Measurements from ENCODE around the gene SLC4A4. TPM values are rescaled to one million over a fixed set of nuclear protein-coding genes. Genes with fewer than 3 reads are reported as not detected.

Gene SLC4A4
- total and polyA plus RNA-seq, 2 of the 8 experiments (the other 6 are each of a cell fraction or from before 2014, with no cell fraction given) = 0.67 to 2.8 TPM

GRCh38 chr4:71587995-71588394 lies 249.2 kb downstream of the SLC4A4 start:
- Histone ChIP-seq H3K4me1 (replicated peaks in 1 of 4; ENCODE audit: control insufficient read depth in 3 of 4, insufficient read depth in 4 of 4, low read length in 3 of 4) (peaks cover 0 to 5% (median 0%) of the 10 kb centered on the region in 4 experiments; a peak in 3 of 7 replicates), H2AK5ac (ENCODE audit: low read depth, low read length) (no peak overlapping the region), H4K20me1 (replicated peaks in 1 of 2; ENCODE audit: control insufficient read depth in 1 of 2, insufficient read depth in 2 of 2, low read length in 2 of 2) (no peaks in the 10 kb centered on the region), H3K4me3 (ENCODE audit: extremely low read depth in 1 of 4, insufficient read depth in 2 of 4, low read depth in 3 of 4, low read length in 4 of 4) (no peak overlapping the region), H3K23ac (ENCODE audit: insufficient read length) (no peak overlapping the region), H2BK12ac (ENCODE audit: low read depth, low read length) (no peak overlapping the region), H3K56ac (replicated peaks; ENCODE audit: insufficient read length, low read depth, low read length) (no peak overlapping the region), H2BK20ac (ENCODE audit: low read length) (no peak overlapping the region), H3K9me3 (ENCODE audit: insufficient read depth in 2 of 2, low read depth in 1 of 2, low read length in 1 of 2) (no peaks in the 10 kb centered on the region), H3K4ac (replicated peaks; ENCODE audit: insufficient read length, low read depth, low read length) (no peak overlapping the region), H3K79me1 (ENCODE audit: low read depth, low read length) (no peaks in the 10 kb centered on the region), H3K14ac (ENCODE audit: insufficient read length) (no peak overlapping the region), H3K9ac (replicated peaks in 1 of 4; ENCODE audit: extremely low read depth in 1 of 4, low read depth in 3 of 4, low read length in 3 of 4) (no peak overlapping the region), H2BK120ac (replicated peaks; ENCODE audit: low read depth, low read length) (no peak overlapping the region), H3K79me2 (ENCODE audit: control insufficient read depth in 1 of 2, insufficient read depth in 2 of 2, low read length in 2 of 2) (no peaks in the 10 kb centered on the region), H2BK5ac (ENCODE audit: low read depth, low read length) (no peak overlapping the region), H2BK15ac (ENCODE audit: low read length) (no peak overlapping the region), H2AFZ (ENCODE audit: low read length) (no peak overlapping the region), H3K4me2 (ENCODE audit: insufficient read depth in 1 of 2, low read depth in 2 of 2, low read length in 2 of 2) (no peak overlapping the region), H3K18ac (ENCODE audit: extremely low read depth, low read length) (no peak overlapping the region), H4K5ac (ENCODE audit: insufficient read length, low read depth, low read length) (no peak overlapping the region), H4K91ac (replicated peaks; ENCODE audit: insufficient read length, low read length) (no peak overlapping the region), H3K23me2 (ENCODE audit: low read depth, low read length) (no peaks in the 10 kb centered on the region), H3K27me3 (replicated peaks in 1 of 4; ENCODE audit: control insufficient read depth in 3 of 4, extremely low read depth in 1 of 4, insufficient read depth in 3 of 4, low read length in 3 of 4) (no peaks in the 10 kb centered on the region), H3K36me3 (ENCODE audit: control insufficient read depth in 2 of 4, insufficient read depth in 4 of 4, low read length in 3 of 4) (peaks cover 0 to 2% (median 0%) of the 10 kb centered on the region in 4 experiments; a peak in 2 of 8 replicates), H4K8ac (ENCODE audit: extremely low read depth, insufficient read depth, low read length) (no peak overlapping the region), H3K27ac (ENCODE audit: low read depth, low read length) (no peak overlapping the region)
- ChIA-PET CTCF (ENCODE audit: partially characterized antibody) (no interaction called here), POLR2A (ENCODE audit: partially characterized antibody) (no interaction called here)
- DNase-seq (ENCODE audit: low read depth in 1 of 2, low spot score in 2 of 2) = no peak
- FAIRE-seq = no peak
- TF ChIP-seq RBBP5 (IDR thresholded peaks at IDR 0.05; ENCODE audit: borderline replicate concordance, low read depth, low read length) (no peak), RAD21 (IDR thresholded peaks at IDR 0.05 in 1 of 2, conservative IDR thresholded peaks at IDR 0.05 in 1 of 2; ENCODE audit: low read depth in 2 of 2, low read length in 2 of 2) (no peak), SP4 (IDR thresholded peaks at IDR 0.05; ENCODE audit: low read length) (no peak), JUN (IDR thresholded peaks at IDR 0.05; ENCODE audit: low read depth, low read length) (no peak), TAF1 (IDR thresholded peaks at IDR 0.05; ENCODE audit: low read depth, low read length) (no peak), RNF2 (IDR thresholded peaks at IDR 0.05; ENCODE audit: borderline replicate concordance, low read depth, low read length, missing control alignments, poor library complexity, severe bottlenecking) (no peak), ASH2L (IDR thresholded peaks at IDR 0.05; ENCODE audit: low read length) (no peak), CHD1 (IDR thresholded peaks at IDR 0.05; ENCODE audit: low read depth, low read length) (no peak), SP1 (IDR thresholded peaks at IDR 0.05; ENCODE audit: low read depth, low read length) (no peak), CREB1 (IDR thresholded peaks at IDR 0.05) (no peak)
- 91% methylated on average over 1 of the region's 1 CpG; no CpG with 5 or more reads in 1 of the 2 experiments for WGBS, 2 experiments (ENCODE audit: extremely low coverage in 1 of 2, insufficient coverage in 1 of 2, insufficient read length in 1 of 2, insufficient replicate concordance in 2 of 2, low coverage in 1 of 2, low lambda C conversion rate in 2 of 2, missing lambda C conversion rate in 1 of 2)

Data from H1 (cell line).